Skeletal muscle satellite cell (primary cell): ENCODE measurements around the gene VSTM2B.
"Not testable (repeated sequence)": the region's sequence is repeated elsewhere in the genome, so short reads cannot be mapped to it uniquely, and the experiment has no call there.

Source experiments
- H3K27me3 ChIP-seq: 2 replicates; pipeline ENCODE4 v1.7.0; 2013; ENCODE audit warnings: low read length; ENCODE audit not compliant: control insufficient read depth, insufficient read depth
- H3K36me3 ChIP-seq: 2 replicates; pipeline ENCODE4 v1.7.0; 2013; ENCODE audit warnings: mild to moderate bottlenecking, control low read depth, low read length; ENCODE audit not compliant: insufficient read depth
- H3K4me1 ChIP-seq: 2 replicates; pipeline ENCODE4 v1.7.0; 2013; ENCODE audit warnings: low read length; ENCODE audit not compliant: control insufficient read depth, insufficient read depth
- H3K4me2 ChIP-seq: 2 replicates; pipeline ENCODE4 v1.7.0; 2013; ENCODE audit warnings: mild to moderate bottlenecking, low read length
- H3K4me3 ChIP-seq: 2 replicates; pipeline ENCODE4 v1.7.0; 2013; ENCODE audit warnings: low read length
- H3K9ac ChIP-seq: 2 replicates; pipeline ENCODE4 v1.7.0; 2013; ENCODE audit warnings: mild to moderate bottlenecking, low read depth, low read length, moderate library complexity
- H3K9me3 ChIP-seq: replicated peaks from 2 replicates; pipeline ENCODE4 v1.7.0; 2013; ENCODE audit warnings: mild to moderate bottlenecking, control low read depth, low read length

The VSTM2B gene

DNA sequence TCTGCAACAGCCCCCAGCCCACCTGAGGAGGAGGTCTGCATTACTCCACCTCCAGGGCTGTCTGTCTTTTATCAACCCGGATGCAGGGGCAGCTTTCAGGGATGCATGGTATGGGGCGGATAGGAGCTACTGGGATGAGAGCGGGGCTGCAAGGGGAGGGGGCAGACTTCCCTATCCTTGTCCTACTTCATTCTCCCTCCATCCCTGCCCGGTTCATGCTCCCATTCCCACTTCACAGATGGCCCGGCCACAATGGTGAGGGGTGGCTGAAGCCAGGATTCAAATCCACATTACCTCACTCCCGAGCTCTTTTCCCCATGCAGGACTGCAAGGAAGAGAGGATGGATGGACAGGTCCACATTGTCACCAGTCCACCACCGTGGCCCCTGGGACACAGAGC lies 40.5 kb upstream of the VSTM2B start:
- Histone ChIP-seq H3K9ac (no peak overlapping the region), H3K27me3 (no peaks in the 10 kb centered on the region), H3K9me3 (peaks cover 1% of the 10 kb centered on the region), H3K4me1 (no peaks in the 10 kb centered on the region), H3K36me3 (no peaks in the 10 kb centered on the region), H3K4me3 (no peak overlapping the region), H3K4me2 (no peak overlapping the region)

DNA sequence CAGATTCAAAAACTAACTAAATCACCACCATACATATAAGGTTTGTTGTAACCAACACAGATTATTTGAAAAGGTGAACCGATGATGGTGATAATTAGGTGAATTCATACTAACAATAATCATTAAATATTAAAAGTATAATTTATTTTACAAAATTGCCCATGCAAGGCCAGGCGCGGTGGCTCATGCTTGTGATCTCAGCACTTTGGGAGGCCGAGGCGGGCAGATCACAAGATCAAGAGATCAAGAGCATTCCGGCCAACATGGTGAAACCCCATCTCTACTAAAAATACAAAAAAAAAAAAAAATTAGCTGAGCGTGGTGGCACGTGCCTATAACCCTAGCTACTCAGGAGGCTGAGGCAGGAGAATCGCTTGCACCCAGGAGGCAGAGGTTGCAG lies 38.8 kb upstream of the VSTM2B start:
- not testable (repeated sequence) for H3K4me2 ChIP-seq, H3K4me3 ChIP-seq, H3K9ac ChIP-seq, H3K9me3 ChIP-seq, H3K27me3 ChIP-seq, H3K4me1 ChIP-seq, H3K36me3 ChIP-seq

DNA sequence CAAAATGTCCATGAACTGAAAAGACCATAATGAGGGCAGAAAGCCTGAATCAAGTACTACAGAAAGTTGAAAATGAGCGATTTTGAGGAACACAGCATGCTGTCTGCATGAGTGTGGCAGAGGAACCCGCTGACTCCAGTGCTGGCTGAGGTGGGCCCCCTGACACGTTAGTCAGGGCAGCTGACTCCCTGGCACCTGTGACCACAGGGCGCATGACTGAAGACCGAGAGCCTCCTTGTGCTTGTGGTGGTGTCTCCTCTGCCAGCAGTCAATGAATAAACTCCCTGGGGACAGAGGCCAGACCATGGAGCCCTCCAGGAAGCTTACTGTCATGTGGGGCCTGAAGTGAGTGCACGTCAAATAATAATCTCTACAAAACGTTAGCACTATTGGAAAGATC lies 38.4 kb upstream of the VSTM2B start:
- Histone ChIP-seq H3K27me3 (no peaks in the 10 kb centered on the region), H3K4me3 (no peak overlapping the region), H3K4me2 (no peak overlapping the region), H3K9me3 (no peaks in the 10 kb centered on the region), H3K4me1 (no peaks in the 10 kb centered on the region), H3K9ac (no peak overlapping the region), H3K36me3 (no peaks in the 10 kb centered on the region)

DNA sequence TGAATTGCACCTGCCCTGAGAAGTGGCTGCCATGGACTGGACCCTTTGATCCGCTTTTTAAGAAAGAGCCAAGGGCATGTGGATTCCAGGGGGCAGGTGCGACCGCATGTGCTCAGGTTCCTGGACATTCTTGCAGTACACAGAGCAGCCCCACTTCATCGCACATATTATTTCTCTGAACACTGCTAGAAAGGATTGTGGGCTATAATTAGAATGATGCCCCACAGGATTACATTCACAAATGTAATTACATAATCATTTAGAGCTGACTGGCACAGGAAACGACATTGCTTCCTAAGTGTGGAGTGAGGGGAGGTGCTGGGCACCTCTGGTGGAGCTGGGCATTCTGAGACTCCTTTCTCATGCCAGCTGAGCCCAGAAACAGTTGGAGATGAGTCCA lies 37.5 kb upstream of the VSTM2B start:
- H3K4me2 ChIP-seq = no peak overlapping the region
- H3K4me3 ChIP-seq = no peak overlapping the region
- H3K4me1 ChIP-seq = no peaks in the 10 kb centered on the region
- no peaks in the 10 kb centered on the region for H3K36me3 ChIP-seq
- no peaks in the 10 kb centered on the region for H3K27me3 ChIP-seq
- no peak overlapping the region for H3K9ac ChIP-seq
- H3K9me3 ChIP-seq = no peaks in the 10 kb centered on the region

DNA sequence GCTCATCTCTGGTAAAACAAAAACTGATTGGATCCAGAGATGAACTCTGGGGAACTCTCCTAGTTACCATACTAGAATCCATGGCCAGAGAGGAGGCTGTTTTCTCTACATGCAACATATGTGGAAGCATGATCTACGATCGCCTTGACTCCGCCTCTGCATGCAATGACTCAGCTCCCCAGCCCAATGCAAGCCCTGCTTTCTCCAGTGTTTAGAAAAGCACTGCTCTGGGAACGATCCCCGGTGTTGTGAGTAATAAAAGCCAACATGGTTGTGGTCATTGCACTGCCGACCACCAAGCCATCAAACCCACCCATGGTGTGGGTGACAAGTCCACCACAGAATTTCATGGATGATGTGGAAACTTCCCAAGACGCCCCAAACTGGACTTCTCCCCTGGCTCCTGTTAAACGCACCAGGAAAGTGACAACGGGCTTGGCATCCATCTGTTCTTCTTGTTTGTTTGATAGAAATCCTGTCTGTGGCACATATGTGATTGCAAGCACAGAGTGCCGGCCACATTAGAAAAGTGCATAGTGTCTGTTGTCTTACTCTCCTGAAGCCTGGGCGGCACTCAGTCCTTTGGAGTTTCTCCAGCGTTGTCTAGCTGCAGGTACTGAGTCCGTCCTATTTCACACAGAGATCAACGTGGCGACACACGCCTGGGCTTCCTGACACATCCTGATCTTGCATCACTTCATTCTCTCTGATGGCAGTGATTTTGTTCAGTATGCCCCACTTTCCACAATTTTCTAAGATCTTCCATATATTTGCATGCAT lies 36.4 kb upstream of the VSTM2B start:
- H3K4me2 ChIP-seq = no peak overlapping the region
- no peak overlapping the region for H3K9ac ChIP-seq
- no peaks in the 10 kb centered on the region for H3K36me3 ChIP-seq
- no peak overlapping the region for H3K4me3 ChIP-seq
- no peaks in the 10 kb centered on the region for H3K9me3 ChIP-seq
- no peaks in the 10 kb centered on the region for H3K27me3 ChIP-seq
- H3K4me1 ChIP-seq = no peaks in the 10 kb centered on the region

DNA sequence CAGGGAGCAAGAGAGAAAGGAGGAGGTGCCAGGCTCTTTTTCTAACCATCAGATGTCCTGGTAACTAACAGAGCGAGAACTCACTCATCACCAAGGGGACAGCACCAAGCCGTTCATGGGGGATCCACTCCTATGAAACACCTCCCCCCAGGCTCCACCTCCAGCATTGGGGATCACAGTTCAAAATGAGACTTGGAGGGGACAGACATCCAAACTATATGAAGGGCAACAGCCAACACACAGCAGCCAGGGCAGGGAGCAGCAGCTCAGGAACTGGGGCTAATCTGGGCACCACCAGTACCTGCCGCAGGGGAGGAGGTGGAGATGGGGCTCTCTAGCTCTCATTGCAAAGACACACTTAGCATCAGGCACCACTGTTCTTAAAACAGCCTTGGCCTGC lies 34.3 kb upstream of the VSTM2B start:
- no peak overlapping the region for H3K4me2 ChIP-seq
- no peaks in the 10 kb centered on the region for H3K9me3 ChIP-seq
- no peaks in the 10 kb centered on the region for H3K4me1 ChIP-seq

DNA sequence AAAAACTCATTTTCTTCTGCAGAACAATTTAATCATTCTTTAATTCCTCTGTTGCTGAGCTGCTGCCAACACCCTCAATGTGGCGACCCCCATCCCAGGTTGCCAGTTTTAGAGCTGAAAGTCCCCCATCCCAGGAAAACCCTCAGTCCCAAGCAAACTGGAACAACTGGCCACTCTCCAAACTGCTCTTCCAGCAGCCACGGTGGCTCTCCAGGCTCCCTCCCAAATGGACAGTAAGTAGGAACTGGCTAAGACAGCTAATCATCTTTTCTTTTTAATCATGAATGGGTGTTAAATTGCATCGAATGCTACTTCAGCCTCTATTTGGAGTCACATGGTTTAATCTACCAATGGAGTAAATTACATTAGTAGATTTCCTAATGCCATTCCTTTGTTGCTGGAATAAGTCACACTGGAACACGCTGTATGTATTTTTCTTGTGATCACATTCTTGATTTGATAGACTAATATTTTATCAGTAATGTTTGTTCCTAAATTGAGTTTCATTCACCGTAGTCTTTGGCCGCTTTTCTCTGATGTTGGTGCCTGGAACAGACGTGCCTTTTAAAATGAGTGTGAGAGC lies 33.7 kb upstream of the VSTM2B start:
- no peaks in the 10 kb centered on the region for H3K9me3 ChIP-seq
- no peak overlapping the region for H3K9ac ChIP-seq
- H3K4me3 ChIP-seq = no peak overlapping the region
- no peaks in the 10 kb centered on the region for H3K27me3 ChIP-seq
- no peak overlapping the region for H3K4me2 ChIP-seq
- no peaks in the 10 kb centered on the region for H3K36me3 ChIP-seq
- H3K4me1 ChIP-seq = no peaks in the 10 kb centered on the region

More for the DNA sequence above, 34.3 kb upstream of the VSTM2B start:
- no peak overlapping the region for H3K9ac ChIP-seq
- H3K27me3 ChIP-seq = no peaks in the 10 kb centered on the region
- no peaks in the 10 kb centered on the region for H3K36me3 ChIP-seq
- no peak overlapping the region for H3K4me3 ChIP-seq

DNA sequence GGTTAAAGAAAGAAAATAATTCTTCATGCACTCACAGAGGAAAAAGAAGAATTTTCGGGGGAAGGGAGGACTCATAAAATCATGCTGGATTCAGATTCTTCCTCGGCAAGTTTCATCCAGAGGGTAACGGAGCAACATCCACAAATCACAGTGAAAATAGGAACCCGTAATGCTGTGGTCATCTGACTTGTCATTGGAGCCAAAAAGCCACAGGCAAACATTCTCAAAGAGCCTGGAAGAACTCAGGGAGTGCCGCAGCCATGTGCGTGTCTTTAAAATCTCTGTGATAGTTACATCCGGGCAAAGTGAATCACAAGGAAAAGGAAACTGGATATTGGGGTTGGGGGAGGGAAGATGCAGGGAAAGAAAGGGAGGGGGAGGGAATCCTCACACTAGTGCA lies 33.0 kb upstream of the VSTM2B start:
- H3K9me3 ChIP-seq = no peaks in the 10 kb centered on the region
- H3K9ac ChIP-seq = no peak overlapping the region
- no peaks in the 10 kb centered on the region for H3K27me3 ChIP-seq
- no peak overlapping the region for H3K4me3 ChIP-seq
- H3K36me3 ChIP-seq = no peaks in the 10 kb centered on the region
- H3K4me2 ChIP-seq = no peak overlapping the region
- no peaks in the 10 kb centered on the region for H3K4me1 ChIP-seq

DNA sequence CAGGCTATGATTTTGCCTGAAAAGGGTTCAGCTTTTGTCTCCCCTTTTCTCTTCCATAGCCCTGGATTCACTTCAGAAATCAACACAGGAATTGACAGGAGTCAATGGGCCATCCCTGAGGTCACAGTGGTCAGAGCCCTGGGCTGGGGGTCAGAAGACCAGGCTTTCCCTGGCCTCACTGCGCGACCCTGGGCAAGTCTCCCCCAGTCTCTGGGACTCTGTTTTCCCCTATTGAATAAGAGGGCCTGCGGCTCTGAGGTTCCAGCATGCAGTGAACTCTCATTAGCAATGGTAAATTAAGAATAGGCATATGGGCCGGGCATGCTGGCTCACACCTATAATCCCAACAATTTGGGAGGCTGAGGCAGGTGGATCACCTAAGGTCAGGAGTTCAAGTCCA lies 30.7 kb upstream of the VSTM2B start:
- H3K4me3 ChIP-seq = no peak overlapping the region
- no peak overlapping the region for H3K9ac ChIP-seq
- no peaks in the 10 kb centered on the region for H3K9me3 ChIP-seq
- no peaks in the 10 kb centered on the region for H3K36me3 ChIP-seq
- no peak overlapping the region for H3K4me2 ChIP-seq
- H3K27me3 ChIP-seq = no peaks in the 10 kb centered on the region
- no peaks in the 10 kb centered on the region for H3K4me1 ChIP-seq

DNA sequence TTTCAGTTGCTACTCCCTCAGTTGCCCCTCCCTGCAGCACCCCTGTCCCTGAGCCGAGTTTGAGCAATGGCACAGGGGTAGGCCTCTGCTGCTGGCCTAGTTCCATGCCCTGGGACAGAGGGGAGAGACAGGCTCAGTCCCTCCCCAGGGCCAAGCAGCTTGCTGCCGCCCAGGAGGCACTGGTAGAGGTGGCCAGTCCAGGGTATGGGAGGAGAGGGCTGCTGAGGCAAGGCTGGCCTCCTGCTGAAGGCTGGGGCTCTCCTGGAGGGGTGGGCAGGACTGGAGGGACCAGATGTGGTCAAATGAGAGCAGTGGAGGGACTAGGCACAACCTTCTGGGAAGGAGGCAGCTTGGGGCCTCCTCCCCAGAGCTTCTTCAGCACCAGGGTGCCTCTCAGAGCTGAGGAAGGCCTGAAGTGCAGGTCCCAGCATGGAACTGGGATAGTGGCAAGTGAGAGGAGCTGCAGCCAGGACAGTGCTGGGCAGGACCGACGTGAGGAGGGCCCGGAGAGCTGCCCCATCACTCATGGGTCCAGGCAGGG lies 29.8 kb upstream of the VSTM2B start:
- no peaks in the 10 kb centered on the region for H3K4me1 ChIP-seq
- no peaks in the 10 kb centered on the region for H3K9me3 ChIP-seq
- H3K9ac ChIP-seq = no peak overlapping the region
- no peak overlapping the region for H3K4me2 ChIP-seq
- H3K27me3 ChIP-seq = no peaks in the 10 kb centered on the region
- H3K4me3 ChIP-seq = no peak overlapping the region
- H3K36me3 ChIP-seq = no peaks in the 10 kb centered on the region

DNA sequence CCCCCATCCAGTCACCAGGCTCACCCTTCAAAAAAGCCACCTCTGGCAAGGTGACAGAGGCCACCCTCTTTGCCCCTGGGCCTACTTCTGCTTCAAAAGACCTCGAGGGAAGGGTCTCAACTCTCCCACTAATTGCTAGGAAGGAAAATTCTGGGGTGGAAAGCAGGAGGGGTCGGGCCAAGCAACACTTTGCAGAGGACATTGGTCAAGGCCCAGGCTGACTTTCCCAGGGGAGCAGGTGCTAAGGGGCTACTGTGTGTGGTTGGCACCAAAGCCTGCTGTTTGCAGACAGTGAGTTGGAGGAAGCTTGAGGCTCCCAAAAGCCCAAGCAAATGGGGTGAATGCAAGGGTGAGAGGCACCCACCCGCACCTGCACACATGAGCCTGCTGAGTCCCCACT lies 28.6 kb upstream of the VSTM2B start:
- Histone ChIP-seq H3K9ac (no peak overlapping the region), H3K4me1 (no peaks in the 10 kb centered on the region), H3K4me3 (no peak overlapping the region), H3K9me3 (no peaks in the 10 kb centered on the region), H3K36me3 (no peaks in the 10 kb centered on the region), H3K27me3 (no peaks in the 10 kb centered on the region), H3K4me2 (no peak overlapping the region)
